Measurements from ENCODE around the gene CCDC9.

DNA sequence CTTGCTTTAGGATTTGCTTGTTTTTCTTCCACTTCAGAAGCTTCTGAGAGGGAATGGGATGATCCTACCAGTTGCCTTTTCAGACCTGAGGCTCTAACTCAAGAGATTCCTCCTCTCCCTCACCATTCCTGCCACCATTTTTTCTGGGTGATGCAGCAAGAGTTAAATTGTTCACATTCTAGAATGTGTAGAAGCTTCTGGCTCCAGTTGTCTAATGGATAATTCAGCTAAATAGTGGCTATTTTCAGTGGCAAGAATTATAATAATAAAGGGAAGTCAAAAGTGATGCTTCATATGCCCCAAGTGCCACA, 46.2 kb upstream of the CCDC9 start:
- no peak for TF ChIP-seq POLR2A (IDR thresholded peaks at IDR 0.05; ENCODE audit: low read depth, low read length)
- TF ChIP-seq POLR2AphosphoS5 (IDR thresholded peaks at IDR 0.05; ENCODE audit: low read depth, low read length) = no peak
- TF ChIP-seq TAF1 (IDR thresholded peaks at IDR 0.05; ENCODE audit: borderline replicate concordance, low read depth, low read length) = no peak

All from GM12892 (cell line).